ENCODE data around the gene SFMBT2.

The SFMBT2 gene

GRCh38 chr10:7438196-7438986 is 27.6 kb upstream of the SFMBT2 start:
- Histone ChIP-seq H3K27me3 (ENCODE audit: control insufficient read depth, insufficient read depth, low read length) (no peaks in the 10 kb centered on the region), H3K27ac (ENCODE audit: low read length) (no peak overlapping the region), H3K4me1 (ENCODE audit: control insufficient read depth, low read depth, low read length) (peaks cover 19% of the 10 kb centered on the region)

GRCh38 chr10:7436490-7437100 is 25.8 kb upstream of the SFMBT2 start:
- H3K36me3 ChIP-seq (ENCODE audit: control insufficient read depth, low read depth, low read length), result no peaks in the 10 kb centered on the region
- H3K4me1 ChIP-seq (ENCODE audit: control insufficient read depth, low read depth, low read length), result peaks cover 33% of the 10 kb centered on the region
- H3K9me3 ChIP-seq (ENCODE audit: control insufficient read depth, low read depth, low read length), result no peaks in the 10 kb centered on the region
- no peak overlapping the region for H3K4me3 ChIP-seq (ENCODE audit: low read length)
- peaks cover 3% of the 10 kb centered on the region for H3K27me3 ChIP-seq (ENCODE audit: control insufficient read depth, insufficient read depth, low read length)
- H3K9ac ChIP-seq (ENCODE audit: low read length), result no peak overlapping the region
- no peak overlapping the region for H3K27ac ChIP-seq (ENCODE audit: low read length)

More at GRCh38 chr10:7438196-7438986, 27.6 kb upstream of the SFMBT2 start:
- Histone ChIP-seq H3K9me3 (ENCODE audit: control insufficient read depth, low read depth, low read length) (no peaks in the 10 kb centered on the region), H3K9ac (ENCODE audit: low read length) (no peak overlapping the region), H3K4me3 (ENCODE audit: low read length) (no peak overlapping the region), H3K36me3 (ENCODE audit: control insufficient read depth, low read depth, low read length) (no peaks in the 10 kb centered on the region)

- no peaks in the 10 kb centered on the region for H3K36me3 ChIP-seq (ENCODE audit: control insufficient read depth, low read depth, low read length)
- no peak overlapping the region for H3K27ac ChIP-seq (ENCODE audit: low read length)
- H3K9me3 ChIP-seq (ENCODE audit: control insufficient read depth, low read depth, low read length), result no peaks in the 10 kb centered on the region
Observed at GRCh38 chr10:7435674-7436073, 24.8 kb upstream of the SFMBT2 start.

GRCh38 chr10:7434378-7434777 is 23.5 kb upstream of the SFMBT2 start:
- no peak overlapping the region for H3K9ac ChIP-seq (ENCODE audit: low read length)
- peaks cover 33% of the 10 kb centered on the region for H3K4me1 ChIP-seq (ENCODE audit: control insufficient read depth, low read depth, low read length)
- H3K27ac ChIP-seq (ENCODE audit: low read length), result no peak overlapping the region

More at GRCh38 chr10:7435674-7436073, 24.8 kb upstream of the SFMBT2 start:
- Histone ChIP-seq H3K4me1 (ENCODE audit: control insufficient read depth, low read depth, low read length) (peaks cover 33% of the 10 kb centered on the region), H3K4me3 (ENCODE audit: low read length) (no peak overlapping the region), H3K27me3 (ENCODE audit: control insufficient read depth, insufficient read depth, low read length) (peaks cover 3% of the 10 kb centered on the region), H3K9ac (ENCODE audit: low read length) (no peak overlapping the region)

GRCh38 chr10:7433861-7434260 is 23.0 kb upstream of the SFMBT2 start:
- no peaks in the 10 kb centered on the region for H3K36me3 ChIP-seq (ENCODE audit: control insufficient read depth, low read depth, low read length)
- H3K4me1 ChIP-seq (ENCODE audit: control insufficient read depth, low read depth, low read length), result peaks cover 33% of the 10 kb centered on the region
- peak overlapping the region; percentile 18 for H3K27ac ChIP-seq (ENCODE audit: low read length)
- H3K9ac ChIP-seq (ENCODE audit: low read length), result peak overlapping the region; percentile 54
- peak overlapping the region; percentile 45 for H3K4me3 ChIP-seq (ENCODE audit: low read length)
- H3K27me3 ChIP-seq (ENCODE audit: control insufficient read depth, insufficient read depth, low read length), result peaks cover 3% of the 10 kb centered on the region
- no peaks in the 10 kb centered on the region for H3K9me3 ChIP-seq (ENCODE audit: control insufficient read depth, low read depth, low read length)

More at GRCh38 chr10:7434378-7434777, 23.5 kb upstream of the SFMBT2 start:
- H3K27me3 ChIP-seq (ENCODE audit: control insufficient read depth, insufficient read depth, low read length), result peaks cover 3% of the 10 kb centered on the region
- H3K4me3 ChIP-seq (ENCODE audit: low read length), result no peak overlapping the region
- no peaks in the 10 kb centered on the region for H3K9me3 ChIP-seq (ENCODE audit: control insufficient read depth, low read depth, low read length)
- H3K36me3 ChIP-seq (ENCODE audit: control insufficient read depth, low read depth, low read length), result no peaks in the 10 kb centered on the region

- Histone ChIP-seq H3K27ac (ENCODE audit: low read length) (peak overlapping the region; percentile 18), H3K36me3 (ENCODE audit: control insufficient read depth, low read depth, low read length) (no peaks in the 10 kb centered on the region), H3K9me3 (ENCODE audit: control insufficient read depth, low read depth, low read length) (no peaks in the 10 kb centered on the region), H3K4me1 (ENCODE audit: control insufficient read depth, low read depth, low read length) (peaks cover 33% of the 10 kb centered on the region), H3K27me3 (ENCODE audit: control insufficient read depth, insufficient read depth, low read length) (peaks cover 3% of the 10 kb centered on the region), H3K9ac (ENCODE audit: low read length) (peak overlapping the region; percentile 54), H3K4me3 (ENCODE audit: low read length) (peak overlapping the region; percentile 45)
Observed at GRCh38 chr10:7432884-7433726, 22.3 kb upstream of the SFMBT2 start.

- no peaks in the 10 kb centered on the region for H3K9me3 ChIP-seq (ENCODE audit: control insufficient read depth, low read depth, low read length)
- no peak overlapping the region for H3K4me3 ChIP-seq (ENCODE audit: low read length)
- no peak overlapping the region for H3K27ac ChIP-seq (ENCODE audit: low read length)
- H3K36me3 ChIP-seq (ENCODE audit: control insufficient read depth, low read depth, low read length), result no peaks in the 10 kb centered on the region
- no peak overlapping the region for H3K9ac ChIP-seq (ENCODE audit: low read length)
- H3K27me3 ChIP-seq (ENCODE audit: control insufficient read depth, insufficient read depth, low read length), result peaks cover 25% of the 10 kb centered on the region
- peaks cover 35% of the 10 kb centered on the region for H3K4me1 ChIP-seq (ENCODE audit: control insufficient read depth, low read depth, low read length)
Observed at GRCh38 chr10:7428673-7429350, 18.0 kb upstream of the SFMBT2 start.

- H3K27ac ChIP-seq (ENCODE audit: low read length), result no peak overlapping the region
- no peak overlapping the region for H3K4me3 ChIP-seq (ENCODE audit: low read length)
- peaks cover 36% of the 10 kb centered on the region for H3K27me3 ChIP-seq (ENCODE audit: control insufficient read depth, insufficient read depth, low read length)
- H3K9ac ChIP-seq (ENCODE audit: low read length), result no peak overlapping the region
- H3K4me1 ChIP-seq (ENCODE audit: control insufficient read depth, low read depth, low read length), result peaks cover 30% of the 10 kb centered on the region
- no peaks in the 10 kb centered on the region for H3K36me3 ChIP-seq (ENCODE audit: control insufficient read depth, low read depth, low read length)
- H3K9me3 ChIP-seq (ENCODE audit: control insufficient read depth, low read depth, low read length), result no peaks in the 10 kb centered on the region
Observed at GRCh38 chr10:7426349-7426748, 15.5 kb upstream of the SFMBT2 start.

GRCh38 chr10:7425691-7426090 is 14.9 kb upstream of the SFMBT2 start:
- Histone ChIP-seq H3K9me3 (ENCODE audit: control insufficient read depth, low read depth, low read length) (no peaks in the 10 kb centered on the region), H3K4me1 (ENCODE audit: control insufficient read depth, low read depth, low read length) (peaks cover 30% of the 10 kb centered on the region), H3K36me3 (ENCODE audit: control insufficient read depth, low read depth, low read length) (no peaks in the 10 kb centered on the region), H3K27ac (ENCODE audit: low read length) (no peak overlapping the region), H3K4me3 (ENCODE audit: low read length) (no peak overlapping the region), H3K27me3 (ENCODE audit: control insufficient read depth, insufficient read depth, low read length) (peaks cover 36% of the 10 kb centered on the region), H3K9ac (ENCODE audit: low read length) (no peak overlapping the region)

- peaks cover 36% of the 10 kb centered on the region for H3K27me3 ChIP-seq (ENCODE audit: control insufficient read depth, insufficient read depth, low read length)
- H3K9me3 ChIP-seq (ENCODE audit: control insufficient read depth, low read depth, low read length), result no peaks in the 10 kb centered on the region
- no peaks in the 10 kb centered on the region for H3K36me3 ChIP-seq (ENCODE audit: control insufficient read depth, low read depth, low read length)
- H3K4me1 ChIP-seq (ENCODE audit: control insufficient read depth, low read depth, low read length), result peaks cover 30% of the 10 kb centered on the region
- H3K4me3 ChIP-seq (ENCODE audit: low read length), result no peak overlapping the region
- no peak overlapping the region for H3K27ac ChIP-seq (ENCODE audit: low read length)
- no peak overlapping the region for H3K9ac ChIP-seq (ENCODE audit: low read length)
Observed at GRCh38 chr10:7424919-7425318, 14.1 kb upstream of the SFMBT2 start.

GRCh38 chr10:7424315-7424714 is 13.5 kb upstream of the SFMBT2 start:
- H3K9ac ChIP-seq (ENCODE audit: low read length), result no peak overlapping the region
- no peak overlapping the region for H3K4me3 ChIP-seq (ENCODE audit: low read length)

More at GRCh38 chr10:7424315-7424714, 13.5 kb upstream of the SFMBT2 start:
- peaks cover 30% of the 10 kb centered on the region for H3K4me1 ChIP-seq (ENCODE audit: control insufficient read depth, low read depth, low read length)
- no peaks in the 10 kb centered on the region for H3K9me3 ChIP-seq (ENCODE audit: control insufficient read depth, low read depth, low read length)
- no peak overlapping the region for H3K27ac ChIP-seq (ENCODE audit: low read length)
- H3K27me3 ChIP-seq (ENCODE audit: control insufficient read depth, insufficient read depth, low read length), result peaks cover 36% of the 10 kb centered on the region
- no peaks in the 10 kb centered on the region for H3K36me3 ChIP-seq (ENCODE audit: control insufficient read depth, low read depth, low read length)
